HG03095 (cell line): ENCODE data around the gene SHROOM2.

Experiments used
- ATAC-seq: cut with Tn5 transposase; IDR thresholded peaks from one replicate; pipeline ENCODE4 v1.9.1; 2021; ENCODE audit warnings: moderate library complexity; ENCODE audit not compliant: unreplicated experiment

The SHROOM2 gene

DNA sequence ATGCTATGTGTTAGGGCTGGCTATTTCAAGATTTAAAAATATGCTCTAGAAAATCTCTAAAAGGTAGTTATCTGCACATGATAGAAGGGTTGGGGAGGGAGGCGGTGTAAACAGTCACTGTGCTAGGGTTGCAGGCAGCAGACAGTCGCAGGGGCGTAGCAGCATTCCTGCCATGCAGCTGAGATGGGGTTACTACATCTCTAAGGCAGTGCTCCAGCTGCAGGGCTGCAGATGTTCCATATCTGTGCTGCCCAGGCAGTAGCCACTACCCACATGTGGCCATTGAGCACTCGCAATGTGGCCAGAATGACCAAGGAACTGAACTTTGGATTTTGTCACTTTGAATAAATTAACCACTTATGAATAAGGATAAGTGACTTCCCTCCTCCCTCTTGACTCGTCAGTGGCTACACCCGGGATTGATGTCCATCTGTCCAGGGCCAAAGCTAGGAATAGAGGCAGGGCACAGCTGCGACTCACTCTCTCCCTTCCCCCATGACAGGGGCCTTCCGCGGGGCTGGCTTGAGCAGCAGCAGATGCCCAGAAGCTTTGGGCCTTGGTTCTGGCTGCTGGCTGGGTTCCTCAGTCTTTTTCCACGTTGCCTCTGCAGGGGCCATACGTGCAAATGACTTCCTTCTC is 101.5 kb downstream of the SHROOM2 start:
- no peak for ATAC-seq

DNA sequence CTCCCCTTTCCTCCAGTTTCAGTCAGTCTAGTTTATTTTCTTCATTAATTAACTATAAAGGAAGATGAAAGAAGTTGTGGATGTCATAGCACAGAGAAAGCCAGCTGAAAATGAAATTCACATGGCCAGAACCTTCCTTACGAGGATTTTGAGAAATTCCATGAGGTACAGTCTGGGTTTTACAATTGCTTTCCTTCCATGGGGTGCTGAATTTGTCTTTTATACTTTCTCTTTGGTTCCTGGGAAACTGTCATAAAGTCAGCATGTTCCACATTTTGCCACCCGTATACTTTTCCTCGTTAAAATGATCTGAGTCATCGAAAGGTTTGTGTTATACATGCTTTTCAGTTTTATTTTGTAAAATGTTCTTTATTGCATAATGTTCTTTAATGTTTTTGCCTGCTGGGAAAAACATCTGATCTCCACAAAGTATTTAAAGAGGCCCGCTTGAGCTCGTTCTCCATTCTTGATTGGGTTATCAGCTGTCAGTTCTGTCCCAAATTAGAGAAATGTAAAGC is 102.8 kb downstream of the SHROOM2 start:
- no peak for ATAC-seq

DNA sequence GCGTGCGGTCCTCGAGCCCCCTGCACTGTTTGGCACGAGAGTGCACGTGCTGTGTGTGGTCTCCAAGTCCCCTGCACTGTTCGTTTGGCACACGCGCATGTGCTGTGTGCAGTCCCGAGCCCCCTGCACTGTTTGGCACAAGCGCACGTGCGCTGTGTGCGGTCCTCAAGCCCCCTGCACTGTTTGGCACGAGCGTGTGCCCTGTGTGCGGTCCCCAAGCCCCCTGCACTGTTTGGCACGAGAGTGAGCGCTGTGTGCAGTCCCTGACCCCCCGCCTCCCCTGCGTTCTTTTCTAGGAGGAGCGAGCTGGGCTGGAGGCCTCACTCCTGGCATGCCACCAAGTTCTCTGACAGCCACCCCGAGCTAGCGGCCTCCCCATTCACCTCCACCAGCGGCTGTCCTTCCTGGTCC is 104.5 kb downstream of the SHROOM2 start:
- no peak for ATAC-seq

DNA sequence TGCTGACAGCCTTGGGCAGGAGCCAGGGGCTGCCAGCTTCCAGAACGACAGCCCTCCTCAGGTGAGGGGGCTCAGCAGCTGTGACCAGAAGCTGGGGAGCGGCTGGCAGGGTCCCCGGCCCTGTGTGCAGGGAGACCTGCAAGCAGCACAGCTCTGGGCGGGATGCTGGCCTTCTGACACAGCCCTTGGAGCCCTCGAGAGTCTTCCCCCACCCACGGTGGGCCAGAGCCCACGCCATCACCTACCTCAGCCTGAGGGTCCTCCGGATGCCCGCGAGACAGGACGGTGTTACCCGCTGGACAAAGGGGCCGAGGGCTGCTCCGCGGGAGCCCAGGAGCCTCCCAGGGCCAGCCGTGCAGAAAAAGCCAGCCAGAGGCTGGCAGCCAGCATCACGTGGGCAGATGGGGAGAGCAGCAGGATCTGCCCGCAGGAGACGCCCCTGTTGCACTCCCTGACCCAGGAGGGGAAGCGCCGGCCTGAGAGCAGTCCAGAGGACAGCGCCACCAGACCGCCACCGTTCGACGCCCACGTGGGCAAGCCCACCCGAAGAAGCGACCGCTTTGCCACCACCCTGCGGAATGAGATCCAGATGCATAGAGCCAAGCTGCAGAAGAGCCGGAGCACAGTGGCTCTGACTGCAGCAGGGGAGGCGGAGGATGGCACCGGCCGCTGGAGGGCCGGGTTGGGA is 109.1 kb downstream of the SHROOM2 start:
- no peak for ATAC-seq

DNA sequence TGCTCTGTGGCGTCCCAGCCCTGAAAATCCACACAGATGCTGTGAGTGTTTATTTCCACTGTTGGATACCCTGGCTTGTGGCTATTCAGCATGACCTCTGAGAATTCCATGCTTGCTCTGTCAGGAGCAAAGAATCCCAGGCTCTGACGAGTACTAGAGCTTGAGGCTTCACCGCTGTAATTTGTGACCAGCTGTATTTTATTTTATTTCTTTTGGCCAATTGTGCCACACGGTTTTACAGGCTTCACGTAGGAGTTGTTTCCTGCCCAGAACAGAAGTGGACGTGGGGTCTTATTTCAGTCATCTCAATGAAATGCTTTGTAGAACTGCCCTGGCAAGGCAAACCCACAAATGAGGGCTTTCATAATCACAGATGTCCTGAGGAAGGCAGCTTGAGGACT is 111.5 kb downstream of the SHROOM2 start:
- no peak for ATAC-seq

DNA sequence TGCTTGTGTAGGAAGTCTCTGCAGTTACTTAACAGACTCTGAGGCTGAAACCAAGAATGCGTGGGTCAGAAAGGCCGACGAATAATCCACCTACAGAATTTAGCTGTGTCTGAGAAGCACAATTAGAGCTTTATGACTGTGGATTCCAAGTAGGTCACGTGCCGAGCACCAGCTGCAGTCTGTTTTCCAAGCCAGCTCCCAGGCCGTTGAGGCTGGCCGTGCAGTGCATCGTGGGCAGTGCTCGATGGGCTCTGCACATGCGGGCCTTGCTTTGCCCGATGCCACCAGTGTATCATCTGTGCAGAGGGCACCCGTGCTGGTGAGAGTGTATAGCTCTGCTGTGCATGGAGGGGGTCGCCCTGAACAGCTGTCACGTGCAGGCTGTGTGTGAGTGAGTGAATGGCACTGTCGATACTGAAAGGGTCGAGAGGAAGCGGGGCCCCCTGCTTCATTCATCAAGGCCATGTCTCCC is 113.4 kb downstream of the SHROOM2 start:
- ATAC-seq = no peak

DNA sequence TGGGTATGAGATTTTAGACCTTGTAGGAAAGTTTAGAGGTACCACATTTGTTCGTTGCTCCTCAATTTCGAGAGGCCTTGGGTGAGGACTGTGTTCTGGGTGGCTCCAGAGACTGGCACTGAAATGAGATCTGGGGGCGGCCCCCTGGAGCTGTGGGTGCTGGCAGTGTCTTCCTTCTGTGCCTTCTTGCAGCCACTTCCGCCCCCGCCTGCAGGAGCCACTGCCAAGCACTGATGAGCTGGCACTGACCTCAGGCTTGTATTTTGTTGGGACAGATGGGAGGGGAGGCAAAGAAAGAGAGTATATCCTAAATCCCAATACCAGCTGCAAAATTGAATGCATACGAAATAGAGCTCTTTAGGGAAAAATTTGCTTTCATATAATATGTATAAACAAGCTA is 116.4 kb downstream of the SHROOM2 start:
- no peak for ATAC-seq

DNA sequence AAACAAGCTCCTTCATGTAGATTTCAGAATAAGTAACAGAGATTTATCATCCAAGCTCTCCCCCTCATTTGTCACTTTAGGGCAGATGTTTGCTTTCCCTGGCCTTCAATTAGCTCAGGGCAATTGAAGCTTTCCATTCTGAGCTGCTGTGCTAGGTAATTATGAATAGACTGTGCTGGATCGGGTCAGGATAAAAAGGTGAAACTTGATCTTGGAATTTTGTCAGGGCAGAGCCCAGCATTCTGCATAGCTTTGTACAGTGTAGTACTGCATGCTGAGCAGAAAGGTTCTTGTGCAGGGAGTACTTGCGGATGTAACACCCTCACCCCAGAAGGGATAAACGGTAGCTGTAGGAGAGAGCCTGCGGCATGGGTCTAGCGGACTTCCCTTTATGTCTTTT is 116.9 kb downstream of the SHROOM2 start:
- no peak for ATAC-seq

DNA sequence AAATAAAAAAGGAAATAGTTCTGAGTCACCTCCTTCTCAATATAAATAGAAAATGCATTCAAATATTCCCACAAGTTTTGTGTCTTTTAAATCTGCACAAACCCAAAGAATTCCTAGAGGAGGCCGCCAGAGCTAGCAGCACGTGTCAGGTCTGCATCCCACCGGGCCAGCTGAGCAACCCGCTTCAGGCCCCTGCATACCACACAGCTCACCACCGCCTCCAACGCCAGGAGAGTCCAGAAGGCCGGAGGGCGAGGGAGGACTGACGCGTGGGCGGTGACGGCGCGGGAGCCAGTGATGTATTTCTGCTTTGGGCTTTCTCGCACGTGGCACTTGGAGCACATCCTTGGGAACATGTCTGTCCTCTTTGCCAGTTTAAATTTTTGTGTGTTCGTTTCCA is 119.1 kb downstream of the SHROOM2 start:
- no peak for ATAC-seq

DNA sequence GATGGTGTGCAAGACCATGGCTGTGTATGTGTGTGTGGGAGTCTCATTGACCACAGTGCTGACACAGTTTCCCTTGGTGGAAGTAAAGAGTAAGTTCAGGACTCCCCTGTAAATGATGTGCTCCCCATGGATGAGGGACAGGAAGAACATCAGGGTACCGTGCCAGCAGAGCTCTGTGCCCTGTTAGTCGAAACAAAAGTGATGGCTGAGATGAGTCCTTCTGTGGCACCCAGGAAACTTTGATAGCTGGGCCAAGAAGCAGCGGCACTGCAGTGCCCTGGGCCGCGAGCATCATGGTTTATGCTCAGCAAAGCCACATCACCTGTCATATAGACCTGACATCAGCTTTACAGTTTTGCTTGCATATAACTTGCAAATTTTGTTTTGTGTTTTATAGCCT is 119.5 kb downstream of the SHROOM2 start:
- ATAC-seq = no peak

DNA sequence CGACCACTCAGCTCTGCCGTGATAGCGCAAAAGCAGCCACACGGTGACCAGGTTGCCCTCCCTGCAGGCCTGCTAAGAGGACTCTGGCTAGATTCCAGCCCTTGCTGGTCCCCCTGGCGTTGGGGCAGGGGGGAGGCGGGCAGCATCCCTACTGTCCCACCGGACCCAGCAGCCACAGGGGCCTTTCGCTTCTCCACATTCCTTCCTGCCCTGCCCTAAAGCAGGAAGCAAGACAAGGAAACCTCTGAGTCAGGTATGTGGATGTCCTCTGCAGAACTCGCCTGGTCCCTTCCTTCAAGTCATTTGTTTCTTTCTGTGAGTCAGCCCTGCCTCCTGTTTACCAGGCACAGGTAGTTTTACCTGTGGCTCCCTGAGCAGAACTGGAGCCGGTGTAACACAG is 120.7 kb downstream of the SHROOM2 start:
- no peak for ATAC-seq

DNA sequence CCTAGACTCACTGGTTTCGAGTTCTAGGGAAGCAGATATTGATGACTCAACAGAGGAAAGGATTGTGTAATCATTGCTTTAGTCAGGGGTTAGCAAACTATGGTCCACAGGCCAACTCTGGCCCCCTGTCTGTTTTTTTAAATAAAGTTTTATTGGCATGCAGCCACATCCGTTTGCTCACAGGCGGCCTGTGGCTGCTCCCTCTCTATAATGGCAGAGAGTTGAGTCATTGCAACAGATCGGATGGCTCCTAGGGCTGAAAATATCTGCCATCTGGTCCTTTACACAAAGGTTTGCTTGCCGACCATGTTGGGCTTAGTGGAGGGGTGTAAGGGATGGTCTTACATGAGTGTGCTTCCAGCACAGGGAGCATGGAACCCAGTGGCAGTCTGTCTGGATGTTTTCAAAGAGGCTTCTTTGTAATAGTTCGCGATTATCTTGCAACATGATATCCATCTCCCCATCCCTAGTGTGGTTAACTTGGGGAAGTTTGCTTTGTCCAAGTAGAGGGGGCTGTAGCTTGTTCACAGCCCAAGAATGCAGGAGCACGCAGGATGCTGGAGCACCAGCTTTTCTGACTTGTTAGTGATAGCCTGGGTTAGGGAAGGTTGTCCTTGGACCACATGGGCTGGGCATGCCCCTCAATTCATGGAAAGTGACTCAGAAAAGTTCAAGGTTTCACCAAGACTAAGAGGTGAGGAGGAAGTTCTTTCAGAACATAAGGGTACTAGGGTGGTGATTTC is 121.6 kb downstream of the SHROOM2 start:
- ATAC-seq = no peak

DNA sequence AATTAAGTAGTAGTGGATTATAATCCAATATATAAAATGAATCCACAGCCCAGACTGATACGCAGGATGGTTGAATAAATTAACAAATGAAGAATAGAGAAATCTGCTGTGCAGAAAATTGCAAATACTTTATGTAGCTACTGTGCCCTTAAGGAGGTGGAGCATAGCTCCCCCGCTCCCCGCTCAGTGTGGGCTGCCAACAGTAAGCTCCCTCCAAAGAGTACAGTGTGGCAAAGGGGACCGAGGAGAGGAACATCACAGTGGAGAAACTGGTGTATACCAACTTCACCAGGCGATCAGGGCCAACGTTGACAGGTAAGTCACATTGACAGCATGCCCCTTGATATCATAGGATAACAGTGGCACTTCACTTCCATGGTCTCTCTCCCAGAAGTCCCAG is 123.0 kb downstream of the SHROOM2 start:
- ATAC-seq = no peak

DNA sequence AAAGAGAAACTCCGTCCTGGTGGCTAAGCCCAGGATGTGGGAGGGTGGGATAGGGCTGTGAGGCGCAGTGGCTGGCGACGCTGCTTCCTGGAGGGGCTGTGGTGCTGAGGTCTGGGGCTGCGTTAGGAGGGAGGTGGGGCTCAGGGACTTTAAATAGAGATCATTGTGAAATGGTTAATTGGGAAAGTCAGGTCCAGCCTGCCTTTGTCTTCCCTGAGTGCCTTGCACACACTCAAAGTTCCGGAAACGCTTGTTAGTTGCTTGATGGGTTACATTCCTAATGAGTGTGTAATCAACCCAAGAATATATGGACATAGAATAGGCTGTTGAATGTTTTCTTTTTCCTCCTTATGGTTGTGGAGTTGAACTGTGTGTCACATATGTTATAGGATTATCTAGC is 125.3 kb downstream of the SHROOM2 start:
- no peak for ATAC-seq

DNA sequence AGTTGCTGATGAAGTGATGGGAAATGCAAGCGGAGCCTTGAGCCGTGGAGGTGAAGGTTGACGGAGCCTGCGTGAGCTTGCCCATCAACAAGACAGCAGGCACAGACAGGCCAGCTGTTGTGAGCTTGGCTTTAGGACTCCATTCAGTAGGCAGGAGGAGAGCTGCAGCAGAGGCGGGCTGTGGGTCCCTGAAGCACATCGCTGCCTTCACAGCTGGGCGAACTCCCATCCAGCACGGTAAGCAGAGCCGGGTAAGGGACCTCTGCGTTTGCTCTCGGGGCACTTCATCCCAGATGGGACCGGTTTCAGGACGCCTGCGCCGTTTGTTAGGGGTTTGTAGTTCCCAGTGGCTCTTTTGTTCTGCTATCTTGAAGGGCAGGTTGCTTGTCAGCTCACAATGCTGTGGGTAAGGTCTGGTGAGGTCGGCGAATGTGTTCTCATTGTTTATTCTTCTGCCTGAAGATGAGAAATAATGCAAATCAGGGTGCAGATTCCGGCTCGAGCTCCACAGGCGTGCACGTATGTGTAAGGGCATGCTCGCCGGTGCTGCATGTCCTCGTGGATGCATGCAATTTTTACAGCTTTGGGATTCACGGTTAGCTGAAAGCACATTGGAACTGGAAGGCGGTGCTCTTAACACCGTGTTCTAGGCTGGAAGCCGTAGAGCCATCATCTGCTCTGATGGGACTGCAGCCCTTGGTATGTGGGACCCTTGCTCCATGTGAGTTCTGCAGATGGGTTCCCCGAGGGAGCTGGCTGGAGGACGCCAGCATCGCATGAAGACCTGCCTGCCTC is 126.3 kb downstream of the SHROOM2 start:
- ATAC-seq = no peak

DNA sequence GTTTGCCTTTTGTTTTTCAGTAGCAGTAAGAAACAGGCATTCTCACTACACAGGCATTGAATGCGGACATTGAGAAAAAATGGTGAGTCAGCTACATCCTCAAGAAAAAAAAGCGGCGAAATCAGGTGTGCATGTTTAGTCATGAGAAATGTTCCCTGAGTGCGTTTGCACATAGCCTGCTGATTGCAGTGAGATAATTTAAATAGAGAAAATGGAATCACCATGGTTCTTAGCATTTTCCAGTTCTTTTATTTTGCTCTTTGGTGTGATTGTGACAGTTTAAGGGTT is 126.9 kb downstream of the SHROOM2 start:
- no peak for ATAC-seq

DNA sequence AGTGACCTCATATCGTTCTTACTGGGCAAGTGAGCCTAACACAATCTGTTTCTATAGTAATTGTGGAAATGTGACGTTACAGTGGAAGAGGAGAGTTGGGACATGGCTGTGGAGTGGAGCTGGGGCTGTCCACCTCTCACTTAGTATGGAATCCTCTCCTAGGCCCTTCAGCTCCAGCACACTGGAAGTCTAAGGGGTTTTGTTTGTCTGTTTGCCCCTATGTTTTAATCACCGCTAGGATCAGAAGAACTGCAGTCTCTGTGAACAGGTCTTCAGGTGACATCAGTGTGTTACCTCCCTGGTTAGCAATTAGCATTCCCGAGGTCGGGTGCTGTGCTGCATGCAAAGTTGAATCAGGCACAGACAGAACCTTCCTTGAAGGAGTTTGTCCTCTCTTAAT is 131.6 kb downstream of the SHROOM2 start:
- ATAC-seq = no peak

DNA sequence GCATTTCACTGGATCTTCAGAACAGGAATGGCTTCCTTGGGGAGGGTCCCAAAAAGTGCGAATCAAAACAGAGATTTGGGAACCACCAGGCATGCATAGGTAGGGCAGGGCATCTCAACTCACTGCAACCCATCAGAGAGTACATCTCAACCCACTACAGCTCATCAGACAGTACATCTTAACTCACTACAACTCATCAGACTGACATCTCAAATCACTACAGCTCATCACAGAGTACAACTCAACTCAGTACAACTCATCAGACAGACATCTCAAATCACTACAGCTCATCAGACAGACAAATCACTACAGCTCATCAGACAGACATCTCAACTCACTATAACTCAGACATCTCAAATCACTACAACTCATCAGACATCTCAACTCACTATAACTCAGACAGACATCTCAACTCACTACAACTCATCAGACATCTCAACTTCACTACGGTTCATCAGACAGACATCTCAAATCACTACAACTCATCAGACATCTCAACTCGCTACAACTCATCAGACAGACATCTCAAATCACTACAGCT is 133.5 kb downstream of the SHROOM2 start:
- no peak for ATAC-seq

DNA sequence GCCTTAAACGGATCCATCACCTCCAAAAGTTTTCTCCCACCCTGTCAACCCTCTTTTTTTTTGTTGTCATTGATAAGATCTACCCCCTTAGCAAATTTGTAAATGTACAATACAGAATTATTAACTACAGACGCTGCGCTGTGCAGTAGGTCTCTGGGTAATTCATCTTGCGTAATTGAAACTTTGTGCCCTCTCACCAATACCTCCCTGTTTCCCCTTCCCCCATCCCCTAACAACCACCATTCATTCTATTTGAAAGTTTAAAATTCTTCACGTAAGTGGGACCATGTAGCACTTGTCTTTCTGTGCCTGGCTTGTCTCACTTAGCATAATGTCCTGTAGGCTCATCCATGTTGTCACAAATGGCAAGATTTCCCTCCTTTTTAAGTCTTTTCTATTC is 135.2 kb downstream of the SHROOM2 start:
- no peak for ATAC-seq

DNA sequence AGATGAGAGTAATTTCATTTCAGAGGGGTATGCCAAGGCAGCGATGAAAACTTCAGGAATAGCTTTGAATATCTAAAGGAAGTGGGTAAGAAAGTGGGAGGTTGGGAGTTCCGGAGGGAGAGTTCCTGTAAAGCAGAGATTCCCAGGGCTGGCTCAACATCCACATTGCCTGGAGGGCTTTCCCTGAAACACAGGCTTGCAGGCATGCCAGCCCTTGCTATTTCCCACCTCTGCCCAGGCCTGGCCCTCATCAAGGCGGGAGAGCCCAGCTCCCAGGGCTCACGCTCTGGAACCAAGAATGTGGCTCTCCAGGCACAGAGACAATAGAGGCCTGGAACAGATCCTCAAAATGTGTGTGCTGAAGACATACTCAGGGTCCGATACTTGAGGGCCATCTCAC is 137.1 kb downstream of the SHROOM2 start:
- no peak for ATAC-seq

DNA sequence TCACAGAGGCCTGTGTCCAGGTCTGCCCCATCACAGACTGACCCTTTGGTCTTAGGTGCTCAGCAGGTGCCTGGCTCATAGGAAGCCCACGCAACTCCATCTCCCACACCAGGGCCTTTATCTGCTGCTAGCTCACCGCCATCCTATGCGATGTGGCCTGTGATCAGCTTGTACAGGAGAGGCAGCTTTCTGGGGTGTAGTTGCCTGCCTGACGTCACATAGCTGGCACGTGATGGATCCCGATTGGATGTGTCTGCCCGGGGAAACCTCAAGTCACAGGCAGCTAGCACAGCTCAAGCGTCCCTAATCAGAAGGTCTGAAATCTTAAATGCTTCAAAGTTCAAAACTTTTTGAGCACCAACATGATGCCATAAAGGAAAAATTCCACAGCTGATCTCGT is 139.8 kb downstream of the SHROOM2 start:
- no peak for ATAC-seq
